Middle frontal gyrus (tissue), 1 donor: ENCODE results near the gene TPCN2.
A peak's percentile ranks its signal among the peaks of the same experiment; 100 is the strongest.
"Not testable (repeated sequence)": the region's sequence is repeated elsewhere in the genome, so short reads cannot be mapped to it uniquely, and the experiment has no call there.

Source experiments
- DNase-seq: peaks from one replicate; pipeline ENCODE4 v3.0.0-alpha.2; 2015; ENCODE audit warnings: low spot score; ENCODE audit errors: extremely low spot score

Gene TPCN2

GRCh38 chr11:69075421-69076128, 26.8 kb downstream of the TPCN2 start:
- DNase-seq, result peak; percentile 62

- DNase-seq, result no peak
Measured at GRCh38 chr11:69076129-69076791, 27.5 kb downstream of the TPCN2 start.

- not testable (repeated sequence) for DNase-seq
Measured at GRCh38 chr11:69076977-69077376, 28.2 kb downstream of the TPCN2 start.

DNA sequence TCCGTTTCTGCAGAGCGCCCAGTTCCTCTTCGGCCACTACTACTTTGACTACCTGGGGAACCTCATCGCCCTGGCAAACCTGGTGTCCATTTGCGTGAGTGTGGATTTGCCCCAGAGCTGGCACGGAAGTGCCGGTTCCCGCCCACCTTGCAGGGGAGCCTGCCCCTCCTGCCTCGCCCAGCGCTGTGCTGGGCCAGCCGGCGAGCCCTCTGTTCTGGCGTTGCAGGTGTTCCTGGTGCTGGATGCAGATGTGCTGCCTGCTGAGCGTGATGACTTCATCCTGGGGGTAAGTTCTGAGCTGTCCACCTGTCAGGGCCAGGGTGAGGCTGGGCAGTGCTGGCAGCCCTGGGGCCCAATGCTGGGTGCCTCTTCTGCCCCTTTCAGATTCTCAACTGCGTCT, 29.8 kb downstream of the TPCN2 start:
- DNase-seq, result no peak

GRCh38 chr11:69078930-69079605, 30.3 kb downstream of the TPCN2 start:
- DNase-seq, result no peak

DNA sequence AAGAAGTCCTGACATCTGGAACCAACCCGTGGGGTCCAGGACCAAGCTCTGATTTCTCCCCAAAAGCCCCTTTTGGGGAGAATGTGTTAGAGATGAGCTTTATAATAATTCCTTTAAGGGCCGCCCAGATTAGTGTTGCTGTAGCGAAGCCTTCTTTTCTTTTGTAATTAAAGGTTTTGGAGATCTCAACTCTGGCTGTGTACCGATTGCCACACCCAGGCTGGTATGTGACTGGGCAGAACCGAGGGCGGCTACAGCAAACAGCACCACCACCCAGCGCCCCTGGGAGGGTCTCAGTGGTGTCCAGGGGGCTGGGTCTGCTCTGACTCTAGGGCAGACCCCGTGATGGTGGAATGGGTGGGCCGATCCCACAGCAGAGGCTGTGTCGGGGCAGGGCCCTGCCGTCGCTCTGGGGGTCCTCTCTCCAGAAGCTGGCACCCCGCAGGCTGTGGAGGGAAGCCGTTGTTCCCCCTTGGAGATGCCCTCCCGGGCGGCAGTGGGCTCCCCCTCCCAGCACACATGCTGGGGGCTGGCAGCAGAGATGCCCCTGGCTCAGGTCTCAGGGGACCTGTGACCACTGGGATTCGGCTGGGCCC, 31.0 kb downstream of the TPCN2 start:
- no peak for DNase-seq

DNA sequence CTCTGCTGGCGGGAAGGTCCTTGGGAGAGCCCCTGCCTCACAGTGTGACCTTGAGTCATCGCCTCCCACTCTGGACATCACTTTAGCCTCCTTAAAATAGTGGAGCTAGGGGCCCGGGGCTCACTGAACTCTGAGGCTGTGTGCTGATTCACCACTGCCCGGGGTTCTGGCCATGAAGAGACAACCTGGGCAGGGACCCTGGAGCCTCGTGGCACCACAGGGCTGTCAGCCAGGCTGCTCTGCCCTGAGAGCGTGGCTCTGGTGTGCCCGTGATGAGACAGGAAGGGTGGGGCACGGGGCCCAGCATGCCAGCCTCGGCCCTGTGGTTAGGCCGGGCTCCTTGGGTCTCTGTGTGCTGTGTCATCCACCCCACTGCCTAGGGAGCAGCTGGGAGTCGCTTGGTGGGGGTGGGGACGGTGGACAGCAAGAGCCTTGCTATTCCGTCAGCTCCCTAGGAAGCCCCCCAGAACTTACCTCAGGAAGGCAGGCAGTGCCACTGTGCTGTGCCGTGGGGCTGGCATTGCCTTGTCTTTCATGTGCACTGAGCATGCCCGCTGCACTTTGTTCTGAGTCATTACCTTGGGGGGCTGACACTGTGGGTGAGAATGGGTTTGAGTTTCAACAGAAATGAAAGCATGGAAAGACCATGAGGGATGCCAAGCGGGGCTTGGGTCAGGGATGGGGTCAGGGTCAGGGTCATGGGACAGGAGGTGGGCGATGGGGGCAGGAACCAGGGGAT, 31.7 kb downstream of the TPCN2 start:
- no peak for DNase-seq

GRCh38 chr11:69081180-69081579, 32.4 kb downstream of the TPCN2 start:
- DNase-seq, result no peak

GRCh38 chr11:69083531-69084247, 35.0 kb downstream of the TPCN2 start:
- no peak for DNase-seq

DNA sequence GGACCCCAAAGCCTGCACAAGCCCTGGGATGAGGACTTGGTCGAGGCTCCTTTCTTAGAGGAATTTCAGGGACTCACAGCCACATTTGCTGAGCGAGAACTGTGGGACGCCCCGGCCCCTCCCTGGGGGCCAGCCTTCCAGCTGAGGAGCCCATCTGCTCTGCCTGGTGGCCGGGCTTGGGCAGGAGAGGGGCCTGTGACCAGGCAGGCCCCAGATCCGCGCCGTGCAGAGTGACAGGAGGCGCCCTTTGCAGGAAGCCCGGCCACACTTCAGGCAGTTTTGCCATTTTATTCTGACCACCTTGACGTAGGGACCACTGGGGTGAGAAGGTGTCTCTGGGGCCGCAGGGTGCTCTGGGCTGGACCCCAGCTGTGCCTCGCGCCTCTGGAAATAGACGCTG, 35.6 kb downstream of the TPCN2 start:
- no peak for DNase-seq

- DNase-seq, result no peak
Measured at GRCh38 chr11:69085490-69086095, 36.9 kb downstream of the TPCN2 start.

GRCh38 chr11:69086152-69087132, 37.7 kb downstream of the TPCN2 start:
- peak; percentile 31 for DNase-seq

DNA sequence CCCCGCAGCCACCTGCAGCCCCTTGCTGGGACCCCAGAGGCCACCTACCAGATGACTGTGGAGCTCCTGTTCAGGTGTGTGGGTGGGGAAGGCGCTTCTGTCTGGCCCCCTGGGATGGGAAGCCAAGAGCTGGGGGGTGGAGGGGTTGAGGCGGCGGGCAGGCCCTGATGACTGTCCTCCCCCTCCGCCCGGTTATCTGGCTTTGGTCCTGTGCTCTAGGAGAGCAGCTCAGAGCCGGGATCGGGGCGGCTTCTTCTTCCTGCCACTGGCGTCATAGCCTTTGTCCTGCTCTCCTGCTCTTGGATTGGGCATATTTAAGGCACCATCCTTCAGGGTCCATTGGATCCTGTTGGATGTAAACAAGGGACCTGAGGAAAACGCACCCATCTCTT, 38.4 kb downstream of the TPCN2 start:
- DNase-seq, result no peak

- DNase-seq, result no peak
Measured at GRCh38 chr11:69087811-69088210, 39.1 kb downstream of the TPCN2 start.

- DNase-seq, result peak; percentile 27
Measured at GRCh38 chr11:69088676-69089146, 40.0 kb downstream of the TPCN2 start.

DNA sequence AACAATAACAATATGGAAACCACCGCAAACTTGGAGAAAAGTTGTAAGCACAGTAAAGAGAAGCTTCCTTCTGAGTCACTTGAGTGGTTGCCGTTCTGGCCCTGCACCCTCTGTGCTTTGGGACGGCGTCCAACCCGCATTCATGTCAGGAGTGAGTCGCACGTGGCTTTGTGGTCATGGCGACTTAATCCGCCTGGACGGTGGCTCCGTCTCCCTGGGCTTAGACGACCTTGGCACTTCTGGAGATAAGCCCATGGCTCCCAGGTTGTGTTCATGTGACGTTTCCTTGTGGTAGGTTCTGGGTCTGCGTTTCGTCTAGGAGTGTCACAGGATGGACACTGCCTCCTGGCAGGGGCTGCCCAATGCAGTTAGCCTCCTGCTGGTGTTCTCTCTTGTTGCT, 40.5 kb downstream of the TPCN2 start:
- DNase-seq, result no peak

DNA sequence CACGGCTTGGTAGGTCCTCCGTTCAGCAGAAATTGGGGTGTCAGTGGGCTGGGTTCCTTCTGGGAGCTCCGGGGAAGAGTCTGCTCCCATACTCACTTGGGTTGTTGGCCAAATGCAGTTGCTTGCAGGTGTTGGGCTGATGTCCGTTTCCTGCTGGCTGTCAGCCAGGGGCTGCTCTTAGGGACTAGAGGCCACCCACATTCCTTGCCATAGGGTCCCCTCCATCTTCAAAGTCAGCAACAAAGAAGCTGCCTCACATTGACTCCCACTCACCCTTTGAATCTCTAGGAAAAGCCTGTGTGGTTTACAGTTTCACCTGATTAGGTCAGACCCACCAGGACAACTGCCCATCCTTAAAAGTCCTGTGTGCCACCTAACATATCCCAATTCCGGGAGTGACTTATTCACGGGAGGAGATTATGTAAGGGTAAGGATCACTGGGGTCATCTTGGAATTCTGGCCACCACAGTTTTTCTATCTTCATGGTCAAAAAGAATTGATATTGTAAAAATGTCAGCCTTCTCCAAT, 43.0 kb downstream of the TPCN2 start:
- no peak for DNase-seq

DNA sequence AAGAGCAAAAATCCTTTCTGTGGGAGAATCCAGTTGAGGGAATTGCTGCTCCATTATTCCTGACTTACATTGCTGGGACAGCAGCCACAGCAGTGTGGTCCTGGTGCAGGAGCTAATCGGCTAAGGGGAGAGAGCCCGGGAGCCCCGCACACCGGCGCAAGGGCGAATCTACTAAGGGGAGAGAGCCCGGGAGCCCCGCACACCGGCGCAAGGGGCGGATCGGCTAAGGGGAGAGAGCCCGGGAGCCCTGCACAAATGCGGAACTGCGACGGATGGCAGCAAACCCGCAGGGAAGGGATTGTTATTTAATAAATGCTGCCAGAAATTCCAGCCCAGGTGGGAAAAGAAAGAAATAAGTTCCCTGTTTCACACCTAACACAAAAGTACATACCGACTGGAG, 43.5 kb downstream of the TPCN2 start:
- no peak for DNase-seq

GRCh38 chr11:69093106-69093505, 44.4 kb downstream of the TPCN2 start:
- no peak for DNase-seq
